ENCODE results near the gene VAV2.

The VAV2 gene

DNA sequence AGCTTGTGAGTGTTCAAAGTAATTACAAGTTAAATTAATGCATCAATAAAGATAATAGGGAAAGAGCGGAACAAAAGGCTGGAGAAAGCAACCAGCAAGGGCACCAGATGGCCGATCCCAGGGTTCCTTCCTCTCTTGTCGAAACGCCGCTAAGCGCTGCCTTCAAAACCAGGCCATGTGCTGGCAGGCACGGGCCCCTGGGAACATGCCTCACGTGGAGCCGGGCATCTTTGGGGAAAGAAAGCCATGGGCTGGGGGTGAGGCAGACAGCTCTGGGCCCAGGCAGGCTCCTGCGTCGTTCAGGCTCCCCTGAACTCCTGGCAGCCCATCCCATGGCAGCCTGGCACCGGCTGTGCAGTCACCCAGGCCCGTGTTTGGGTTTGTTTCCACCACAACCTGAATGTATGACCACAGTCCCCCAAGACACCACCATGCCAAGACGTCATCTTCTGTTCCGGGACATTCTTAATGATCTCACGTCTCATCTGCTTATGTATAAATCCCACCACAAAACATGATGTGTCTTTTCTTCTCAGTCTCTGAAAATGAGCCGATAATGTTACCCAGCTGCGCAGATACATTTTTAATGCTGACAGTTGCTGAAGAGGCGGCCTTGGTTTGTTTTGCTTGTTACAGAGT, 143.5 kb downstream of the VAV2 start:
- no peak for DNase-seq

DNA sequence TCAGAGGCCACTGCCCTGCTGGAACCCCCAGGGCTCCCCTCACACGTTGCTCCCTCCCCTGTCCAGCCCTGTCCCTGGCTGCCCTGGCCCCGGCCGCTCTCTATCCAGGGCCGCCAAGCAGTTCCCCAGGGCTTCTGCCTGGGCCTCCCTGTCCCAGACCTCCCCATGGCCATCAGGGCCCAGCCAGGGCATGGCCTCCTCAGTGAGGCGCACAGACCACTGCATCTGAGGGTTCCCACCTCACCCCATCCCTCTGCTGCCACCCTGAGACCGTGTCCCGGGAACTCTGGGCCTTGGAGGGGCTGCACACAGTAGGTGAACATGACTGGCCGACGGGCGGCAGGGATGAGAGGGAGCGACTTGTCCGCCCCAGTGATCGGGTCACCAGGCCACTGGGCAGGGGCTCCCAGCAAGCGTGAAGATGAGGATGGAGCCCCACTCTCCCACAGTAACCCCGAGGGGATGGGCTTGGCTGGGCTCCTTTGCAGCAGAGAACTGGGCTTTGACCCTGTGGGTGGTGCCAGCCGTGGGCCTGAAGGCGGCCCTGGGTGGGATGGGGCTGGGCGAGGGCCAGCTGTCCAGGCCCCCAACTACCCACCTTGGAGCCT, 145.5 kb downstream of the VAV2 start:
- no peak for DNase-seq

DNA sequence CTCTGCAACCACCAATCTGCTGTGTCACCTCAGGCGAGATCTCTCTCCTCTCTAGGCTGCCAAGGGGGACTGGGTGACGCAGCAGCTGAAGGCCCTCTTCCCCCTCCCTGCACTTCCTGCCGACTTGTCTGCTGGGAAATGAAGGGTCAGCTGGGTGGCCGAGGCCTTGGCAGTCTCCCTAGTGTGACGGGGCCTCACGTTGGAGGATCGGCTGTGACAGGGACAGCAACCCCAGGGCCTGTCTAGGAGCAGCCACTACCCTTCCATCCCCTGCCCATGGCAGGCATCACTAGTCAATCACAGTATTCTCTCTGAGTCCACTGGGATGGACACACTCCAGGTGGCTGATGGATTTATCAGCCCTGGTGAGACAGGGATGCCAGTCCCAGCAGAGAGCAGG, 146.7 kb downstream of the VAV2 start:
- DNase-seq: no peak

DNA sequence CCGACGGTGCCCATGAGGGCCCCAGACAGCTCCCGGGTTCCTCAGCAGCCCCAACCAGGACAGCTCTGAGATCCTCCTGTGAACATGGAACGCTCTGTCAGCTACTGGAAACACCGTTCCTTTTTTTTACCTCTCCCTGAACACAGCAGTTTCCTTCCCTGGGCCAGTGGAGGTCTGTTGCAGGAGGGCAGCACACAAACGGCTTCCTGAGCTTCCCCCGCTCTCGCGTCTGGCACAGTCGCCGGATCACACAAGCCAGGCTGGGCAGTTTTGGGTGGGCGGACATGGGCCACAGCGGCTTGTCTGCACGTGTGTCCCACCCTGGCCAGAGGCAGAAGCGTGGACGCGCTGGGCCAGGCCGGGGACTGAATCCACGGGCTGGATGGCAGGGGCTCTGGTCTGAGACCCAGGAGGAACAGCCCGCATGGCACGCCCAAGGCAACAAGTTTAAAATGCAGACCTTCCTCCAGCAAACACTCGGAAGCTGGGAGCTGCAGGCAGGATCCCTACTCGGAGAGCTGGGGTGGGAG, 147.2 kb downstream of the VAV2 start:
- no peak for DNase-seq

DNA sequence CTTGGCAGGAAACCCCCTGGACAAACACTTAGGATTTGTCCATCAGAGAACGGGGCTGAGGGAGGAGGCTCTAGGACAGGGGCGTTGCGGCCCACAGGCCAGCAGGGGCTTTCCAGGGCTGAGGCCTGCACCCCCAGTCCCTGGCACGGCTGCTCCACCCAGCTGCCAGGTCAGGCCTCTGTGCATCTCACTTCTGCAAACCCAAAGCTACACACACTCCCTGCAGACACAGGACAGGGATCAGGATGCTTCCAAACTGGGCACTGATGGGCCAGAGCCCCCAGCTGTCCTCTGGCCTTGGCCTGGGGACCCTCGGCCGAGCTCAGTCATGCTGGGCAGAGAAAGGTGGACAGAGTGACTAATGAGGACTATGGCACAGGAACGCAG, 147.7 kb downstream of the VAV2 start:
- DNase-seq: no peak

DNA sequence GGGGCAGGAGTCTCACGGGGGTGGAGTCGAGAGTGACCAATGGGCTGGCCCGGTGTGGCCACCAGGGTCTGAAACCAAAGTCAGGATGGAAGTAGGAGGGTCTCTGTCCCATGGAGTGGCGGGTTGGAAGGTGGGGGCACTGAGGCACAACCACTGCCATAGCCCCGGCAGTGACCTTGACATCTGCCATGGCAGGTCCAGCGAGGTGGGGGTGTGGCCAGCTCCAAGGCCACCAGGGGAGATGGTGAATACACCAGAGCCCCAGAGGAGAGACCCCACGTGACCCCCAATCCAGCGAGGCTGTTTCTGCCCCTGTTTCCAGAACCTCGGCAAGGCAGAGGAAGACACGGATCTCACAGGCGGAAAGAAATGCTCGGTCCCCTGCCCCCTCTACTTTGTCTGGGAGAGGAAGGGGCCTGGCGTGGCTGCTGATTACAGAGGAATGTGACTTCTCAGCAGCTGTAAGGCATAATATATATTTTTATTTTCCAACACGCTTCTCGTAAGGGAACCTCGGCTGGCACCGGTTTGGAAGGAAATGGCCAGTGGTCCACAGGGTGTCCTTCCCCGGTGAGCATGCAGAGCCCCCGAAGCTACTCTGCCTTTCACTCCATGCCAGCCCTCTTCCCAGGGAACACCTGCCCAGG, 148.2 kb downstream of the VAV2 start:
- DNase-seq: no peak

DNA sequence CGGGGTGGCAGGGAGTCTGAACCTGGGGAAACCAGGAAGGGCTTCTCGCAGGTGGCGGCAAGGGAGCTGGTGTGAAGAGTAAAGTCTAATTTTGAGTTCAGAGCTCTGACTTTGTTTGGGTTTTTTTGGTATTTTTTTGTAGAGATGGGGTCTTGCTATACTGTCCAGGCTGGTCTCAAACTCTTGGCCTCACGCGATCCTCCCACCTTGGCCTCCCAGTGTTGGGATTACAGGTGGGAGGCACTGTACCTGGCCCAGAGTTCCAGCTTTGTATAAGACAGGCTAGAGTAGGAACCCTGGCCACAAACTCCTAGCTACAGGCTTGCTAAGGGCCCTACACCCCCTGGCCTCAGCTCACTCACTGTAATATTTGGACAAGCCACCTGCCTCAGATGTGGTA, 148.9 kb downstream of the VAV2 start:
- no peak for DNase-seq

DNA sequence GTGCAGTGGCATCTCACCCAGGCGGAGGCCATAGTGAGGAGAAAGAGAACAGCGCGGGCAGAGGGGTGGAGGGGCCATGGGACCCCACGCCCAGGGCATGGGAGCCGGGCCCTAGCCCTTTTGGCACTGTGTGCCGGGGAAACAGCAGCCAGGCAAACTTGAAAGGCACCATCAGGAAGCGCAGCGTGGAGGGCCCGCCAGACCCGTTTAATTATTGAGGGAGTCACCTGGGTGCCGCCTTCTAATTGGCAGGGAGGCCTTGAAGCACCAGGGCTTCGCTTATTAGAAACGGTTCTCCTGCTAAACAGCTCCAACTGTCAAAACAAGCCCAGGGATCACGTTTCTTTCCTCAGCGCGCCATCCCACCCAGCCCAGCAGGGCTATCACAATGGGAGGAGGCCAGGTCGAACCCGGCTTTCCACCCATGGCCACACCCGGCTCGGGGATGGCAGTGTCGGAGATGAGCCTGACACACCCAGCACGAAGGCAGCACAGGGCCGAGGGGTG, 149.3 kb downstream of the VAV2 start:
- DNase-seq: no peak

DNA sequence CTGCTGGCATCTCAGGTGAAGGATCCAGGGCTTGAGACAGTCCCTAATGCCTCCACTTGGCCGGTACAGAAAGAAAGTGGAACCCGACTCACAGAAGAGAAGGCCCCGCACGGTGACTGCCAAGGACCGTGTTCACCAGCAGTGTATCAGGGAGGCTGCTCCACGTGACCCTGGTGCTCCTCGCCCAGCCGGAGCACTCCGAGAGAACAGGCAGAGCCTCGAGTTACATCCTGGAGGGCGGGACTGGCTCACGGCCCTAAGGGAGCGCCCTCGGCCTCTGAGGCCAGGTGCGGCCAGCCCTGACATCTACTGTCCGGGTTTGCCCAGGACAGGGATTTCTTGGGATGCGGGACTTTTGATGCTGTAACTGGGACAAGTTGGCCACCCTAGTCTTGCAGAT, 149.9 kb downstream of the VAV2 start:
- no peak for DNase-seq

DNA sequence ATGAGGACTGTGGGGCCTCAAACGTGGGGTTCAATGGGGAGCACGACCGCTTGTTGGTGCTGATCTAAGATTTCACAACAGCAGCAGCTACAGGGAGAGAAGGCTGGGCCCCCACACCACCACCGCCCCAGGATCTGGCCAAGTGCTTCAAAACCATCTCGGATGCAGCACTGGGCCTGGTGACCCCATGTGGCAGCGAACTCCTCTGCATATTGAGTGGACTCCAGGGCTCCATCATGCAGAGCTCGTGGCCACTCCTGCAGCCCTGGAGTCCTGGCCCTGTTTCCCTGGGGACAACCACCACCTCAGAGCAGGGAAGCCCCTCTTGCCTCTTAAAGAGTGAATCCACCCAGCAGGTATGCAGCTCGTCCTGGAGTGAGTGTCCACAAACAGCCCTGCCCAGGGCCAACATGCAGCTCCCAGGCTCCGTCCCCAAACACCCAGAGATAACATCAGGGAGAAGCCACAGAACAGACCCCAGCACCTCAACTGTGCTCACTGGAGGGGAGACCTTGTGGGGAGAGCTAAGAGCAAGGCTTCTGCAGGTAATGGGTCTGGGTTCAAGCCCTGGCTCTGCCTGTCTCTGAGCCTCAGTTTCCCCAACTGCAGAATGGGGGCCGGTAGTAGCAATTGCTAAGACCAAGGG, 150.8 kb downstream of the VAV2 start:
- DNase-seq: no peak

DNA sequence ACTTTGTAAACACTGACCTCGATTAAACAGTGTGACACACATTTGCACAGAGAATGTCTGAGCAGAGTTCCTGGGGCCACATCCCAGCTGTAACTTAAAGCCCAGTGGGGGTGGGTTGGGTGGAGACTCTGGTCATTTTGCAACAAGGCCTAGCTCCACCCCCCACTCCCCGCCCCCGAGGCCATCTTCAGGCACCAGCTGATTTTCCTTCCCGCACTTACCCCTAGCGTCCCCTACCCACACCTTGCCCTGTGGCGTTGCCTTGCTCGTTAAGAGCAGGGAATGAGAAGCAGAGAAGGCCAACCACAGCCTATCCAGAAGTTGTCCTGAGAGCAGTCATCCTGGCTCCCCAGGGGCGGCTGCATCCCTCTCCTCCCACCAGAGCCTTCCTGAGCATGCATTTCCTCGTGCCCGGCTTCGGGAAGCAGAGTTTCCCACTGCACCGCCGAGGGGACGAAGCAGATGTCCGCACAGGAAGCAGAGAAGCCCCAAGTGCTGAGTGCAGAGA, 152.2 kb downstream of the VAV2 start:
- no peak for DNase-seq

DNA sequence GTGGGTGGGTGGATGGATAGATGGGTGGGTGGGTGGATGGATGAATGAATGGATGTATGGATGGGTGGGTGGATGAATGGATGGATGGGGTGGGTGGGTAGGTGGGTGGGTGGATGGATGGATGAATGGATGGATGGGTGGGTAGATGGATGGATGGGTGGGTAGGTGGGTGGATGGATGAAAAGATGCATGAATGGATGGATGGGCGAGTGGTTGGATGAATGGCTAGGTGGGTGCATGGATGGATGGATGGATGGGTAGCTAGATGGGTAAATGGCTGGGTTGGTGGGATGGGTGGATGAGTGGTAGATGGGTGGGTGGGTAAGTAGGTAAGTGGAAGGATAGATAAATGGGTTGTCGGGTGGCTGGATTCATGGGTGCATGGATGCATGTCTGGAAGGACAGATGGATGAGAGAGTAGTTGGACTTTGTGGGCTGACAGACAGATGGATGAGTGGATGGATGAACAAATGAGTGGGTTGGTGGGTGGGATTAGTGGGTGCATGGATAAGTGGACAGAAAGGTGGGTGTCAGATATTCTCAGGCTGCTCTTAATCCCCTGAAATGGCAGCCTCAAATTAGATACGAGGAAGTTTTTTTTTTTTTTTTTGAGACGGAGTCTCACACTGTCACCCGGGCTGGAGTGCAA, 153.1 kb downstream of the VAV2 start:
- DNase-seq: no peak

DNA sequence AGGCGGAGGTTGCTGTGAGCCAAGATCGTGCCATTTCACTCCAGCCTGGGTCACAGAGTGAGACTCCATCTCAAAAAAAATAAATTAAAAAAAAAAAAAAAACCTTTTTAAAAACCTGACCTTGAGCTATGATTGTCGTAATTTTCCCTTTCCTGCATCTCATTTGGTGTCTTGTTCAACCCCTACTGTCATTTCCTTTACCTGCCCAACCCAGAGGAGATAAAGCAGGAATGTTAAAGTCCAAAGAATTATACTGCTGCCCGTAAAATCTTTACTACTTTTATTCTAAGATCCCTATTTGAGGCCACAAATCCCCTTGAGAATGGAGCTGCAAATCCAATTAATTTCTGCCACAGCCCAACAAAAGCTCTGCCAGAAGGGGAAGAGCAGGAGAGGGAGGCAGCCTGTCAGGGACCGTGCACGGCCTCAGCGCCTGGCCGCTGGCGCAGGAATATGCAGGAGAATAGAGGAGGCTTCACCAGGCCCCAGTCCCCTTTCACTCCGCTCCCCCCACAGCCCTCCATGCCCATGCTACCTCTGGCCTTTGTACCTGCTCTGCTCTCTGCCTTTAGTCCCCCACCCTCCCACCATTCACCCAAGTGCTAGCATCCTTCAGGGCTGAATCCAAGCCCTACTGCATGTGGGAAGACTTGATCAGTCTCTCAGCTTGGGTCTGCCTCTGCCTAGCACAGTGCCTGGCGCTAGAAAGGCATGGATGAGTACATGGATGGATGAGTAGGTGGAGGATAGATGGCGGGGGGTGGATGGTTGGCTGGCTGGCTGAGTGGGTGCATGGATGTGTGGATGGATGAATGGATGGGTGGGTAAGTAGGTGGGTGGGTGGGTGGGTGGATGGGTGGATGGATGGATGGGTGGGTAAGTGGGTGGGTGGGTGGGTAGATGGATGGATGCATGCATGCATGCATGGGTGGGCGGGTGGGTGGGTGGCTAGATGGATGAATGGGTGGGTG, 154.2 kb downstream of the VAV2 start:
- DNase-seq: no peak

DNA sequence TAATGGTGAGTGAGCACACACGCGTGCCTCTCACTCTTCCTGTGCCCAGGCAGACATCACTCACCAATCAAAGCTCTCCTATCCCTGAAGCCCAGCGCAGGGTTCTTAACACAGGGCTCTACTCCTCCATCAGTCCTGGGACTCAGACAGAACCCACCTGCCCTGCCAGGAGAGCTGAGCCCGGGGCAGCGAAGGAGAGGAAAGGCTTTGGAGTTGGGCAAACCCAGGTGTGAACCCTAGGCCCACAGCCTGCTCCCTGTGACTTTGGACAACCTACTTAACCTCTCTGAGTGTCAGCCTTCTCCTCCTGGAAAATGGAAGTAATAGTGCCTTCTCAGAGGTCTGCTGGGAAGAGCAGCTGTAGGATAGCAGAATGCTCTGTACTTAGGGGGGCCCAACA, 155.3 kb downstream of the VAV2 start:
- no peak for DNase-seq

DNA sequence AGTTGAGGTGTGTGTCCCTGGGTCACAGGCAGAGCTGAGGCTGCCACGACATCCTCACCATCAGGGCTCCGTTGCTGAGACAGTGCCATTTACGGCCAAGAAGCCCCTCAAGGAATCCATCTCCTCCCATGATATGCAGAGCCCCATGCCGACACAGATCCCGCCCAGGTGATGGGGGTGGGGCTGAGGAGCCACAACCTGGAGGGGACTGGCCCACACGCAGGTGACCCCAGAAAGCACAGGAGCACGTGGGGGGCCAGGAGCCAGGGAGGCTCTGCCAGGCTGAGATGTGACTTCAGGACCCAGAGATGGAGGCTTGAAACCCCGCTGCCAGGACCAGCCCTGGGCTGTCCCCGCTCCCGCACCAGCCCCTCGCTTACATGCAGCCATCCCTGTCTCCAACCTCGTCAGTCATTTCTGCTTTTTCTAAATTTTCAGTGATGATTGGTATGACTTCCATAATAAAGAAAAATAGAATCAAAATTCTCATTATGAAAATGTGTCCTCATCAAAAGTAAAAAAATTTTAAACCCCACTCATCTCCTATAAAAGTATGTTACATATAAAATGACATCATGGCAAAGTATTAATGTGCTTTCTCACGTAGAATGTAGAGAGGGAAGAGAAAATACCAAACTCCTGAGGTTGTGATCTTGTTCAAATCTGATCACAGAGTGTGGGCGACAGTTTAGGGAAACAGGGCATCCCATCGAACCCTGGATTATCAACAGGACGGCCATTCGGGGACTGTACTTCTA, 155.9 kb downstream of the VAV2 start:
- DNase-seq: no peak

DNA sequence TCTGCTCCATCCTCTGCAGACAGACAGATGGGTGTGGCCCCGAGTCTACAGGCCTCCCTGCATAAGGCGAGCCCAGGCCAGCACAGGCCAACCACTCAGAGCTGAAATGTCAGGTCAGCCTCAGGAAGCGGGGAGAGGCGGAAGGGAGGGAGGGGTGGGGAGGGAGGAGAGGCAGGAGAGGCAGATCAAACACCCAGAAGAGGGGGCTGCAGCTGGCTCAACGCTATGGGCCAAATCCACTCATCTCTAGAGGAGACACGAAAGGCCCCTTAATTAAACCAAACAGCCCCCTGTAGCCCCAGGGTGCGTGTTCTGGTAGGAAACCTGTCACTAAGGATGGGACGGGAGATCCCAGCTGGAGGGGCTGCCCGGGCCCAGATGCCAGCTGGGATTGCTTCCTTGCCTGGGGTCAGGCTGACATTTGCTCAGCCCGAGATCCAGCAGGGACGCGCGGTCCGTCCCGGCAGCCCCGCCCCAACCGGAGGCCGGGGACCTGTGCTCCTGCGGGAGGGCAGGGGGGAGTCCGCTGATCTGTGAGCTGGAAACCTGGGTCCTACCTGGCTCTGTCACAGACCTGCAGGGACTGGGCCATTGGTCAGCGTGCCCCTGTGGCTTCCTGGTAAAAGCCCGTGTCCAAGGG, 156.7 kb downstream of the VAV2 start:
- no peak for DNase-seq

DNA sequence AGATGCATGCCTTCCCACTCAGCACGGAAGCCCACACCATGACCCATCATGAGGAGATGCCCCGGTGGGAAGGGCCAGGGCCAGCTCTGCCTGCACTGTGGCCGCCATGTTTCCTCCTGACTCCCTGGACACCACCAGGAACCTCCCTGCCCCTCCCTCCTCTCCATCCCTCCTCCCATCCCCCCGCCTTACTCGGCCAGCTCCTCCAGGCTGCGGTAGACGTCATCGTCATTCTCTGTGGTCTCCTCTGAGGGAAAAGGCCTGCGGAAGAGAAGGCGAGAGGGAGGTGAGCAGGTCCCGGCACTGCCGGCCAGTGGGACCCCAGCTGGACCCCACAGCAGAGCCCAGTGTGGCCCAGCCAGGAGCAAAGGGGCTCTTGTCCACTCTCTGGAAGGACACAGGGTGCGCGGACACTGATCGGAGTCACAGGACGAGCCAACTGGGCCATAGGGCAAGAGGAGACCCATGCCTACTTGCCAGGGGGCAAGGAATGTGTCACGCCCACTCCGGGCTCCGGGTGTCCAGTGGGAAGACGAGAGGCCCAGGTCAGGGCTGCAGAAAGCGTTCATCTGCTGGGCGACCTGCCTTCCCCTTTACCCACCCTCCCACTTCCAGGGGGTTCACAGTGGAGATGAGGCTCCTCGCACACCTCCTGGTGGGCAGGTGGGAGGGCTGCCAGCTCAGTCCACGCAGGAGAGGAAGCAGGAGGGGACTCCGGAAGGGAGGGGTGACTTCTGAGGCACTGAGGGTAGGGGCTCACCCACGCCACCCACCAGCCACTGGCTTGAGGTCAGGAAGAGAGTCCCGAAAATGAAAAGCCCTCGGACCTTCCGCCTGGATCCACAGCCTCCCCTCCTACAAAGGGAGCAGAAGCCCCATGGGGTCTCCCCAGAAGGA, 157.8 kb downstream of the VAV2 start:
- DNase-seq: no peak

DNA sequence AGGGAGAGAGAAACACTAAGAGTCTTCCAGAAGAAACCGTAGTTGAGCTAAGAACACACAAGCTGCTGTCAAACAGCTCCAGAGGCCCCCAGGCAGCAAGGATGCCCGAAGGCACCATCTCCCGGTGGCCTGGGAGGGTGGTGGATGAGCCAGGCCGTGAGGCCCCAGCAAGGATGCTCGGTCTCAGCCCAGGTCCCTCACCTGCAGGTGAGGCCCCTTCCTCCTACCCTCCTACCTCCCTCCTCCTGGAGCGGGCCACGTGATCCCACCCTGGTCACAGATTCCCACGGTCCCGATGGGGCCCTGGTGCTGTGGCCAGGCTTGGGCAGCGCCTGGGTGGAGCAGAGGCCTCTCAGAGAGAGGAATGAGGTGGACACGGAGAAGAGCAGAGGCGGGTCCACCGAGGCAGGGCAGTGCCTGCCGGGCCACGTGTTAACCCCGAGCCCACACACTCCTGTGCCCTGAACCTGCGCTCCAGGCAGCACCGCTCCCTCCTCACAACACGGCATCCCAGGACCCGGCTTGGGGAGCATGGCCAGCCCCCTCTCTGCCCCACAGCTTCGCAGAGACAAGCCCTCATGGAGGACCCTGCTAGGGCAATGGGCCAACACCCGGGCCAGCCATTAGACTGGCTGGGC, 158.6 kb downstream of the VAV2 start:
- no peak for DNase-seq

DNA sequence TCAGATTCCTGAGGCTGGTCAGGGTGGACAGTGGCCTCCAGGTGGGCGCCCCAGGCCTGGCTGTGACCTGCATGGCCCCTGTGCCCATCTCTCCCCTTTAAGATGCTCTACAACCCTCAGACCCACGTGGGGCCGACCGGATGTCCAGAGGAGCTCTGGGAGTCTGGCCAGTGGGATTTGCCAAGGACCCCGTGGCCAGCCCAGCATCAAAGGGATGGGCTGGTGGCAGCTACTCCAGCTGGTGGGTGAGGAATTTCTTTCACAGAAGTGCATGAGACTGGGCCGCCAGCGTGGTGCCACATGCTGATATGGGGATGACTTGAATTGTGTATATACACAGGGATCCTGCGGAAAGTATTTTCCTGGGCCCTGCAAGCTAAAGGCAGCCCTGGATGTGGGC, 159.2 kb downstream of the VAV2 start:
- DNase-seq: no peak
